HL-60 (cell line): ENCODE results near the gene PSMD4.
"Not testable (repeated sequence)": the region's sequence is repeated elsewhere in the genome, so short reads cannot be mapped to it uniquely, and the experiment has no call there.

Source experiments
- DNase-seq, 2 experiments: peaks; one replicate each; pipeline ENCODE4 v3.0.0-alpha.2; 2010 to 2020; ENCODE audit warnings: low read depth in 1 of 2, low spot score in 1 of 2
- H3K27ac ChIP-seq: fragments of 250-450 bp; sonication (Bioruptor Pico); replicated peaks from 2 replicates; pipeline ENCODE4 v1.5.1; 2020; ENCODE audit warnings: mild to moderate bottlenecking, moderate library complexity
- H3K27me3 ChIP-seq: fragments of 250-450 bp; sonication (Bioruptor Pico); 2 replicates; pipeline ENCODE4 v1.5.1; 2021; ENCODE audit warnings: mild to moderate bottlenecking, moderate library complexity; ENCODE audit not compliant: insufficient read depth, poor library complexity, severe bottlenecking
- H3K4me3 ChIP-seq: replicated peaks from 2 replicates; pipeline ENCODE4 v1.5.1; 2011; ENCODE audit warnings: mild to moderate bottlenecking, control low read depth, low read length; ENCODE audit not compliant: insufficient read depth
- CTCF ChIP-seq: IDR thresholded peaks from one replicate; pipeline ENCODE4 v1.5.1; 2011; ENCODE audit warnings: low read length, control low read depth, inconsistent platforms; ENCODE audit not compliant: insufficient read depth
- GABPA ChIP-seq: IDR thresholded peaks from 2 replicates; pipeline ENCODE4 v1.6.1; 2012; ENCODE audit warnings: low read depth
- POLR2AphosphoS5 ChIP-seq: IDR thresholded peaks from 2 replicates; pipeline ENCODE4 v1.6.1; 2012; ENCODE audit warnings: low read depth
- REST ChIP-seq: IDR thresholded peaks from 2 replicates; pipeline ENCODE4 v1.6.1; 2012; ENCODE audit warnings: low read depth; ENCODE audit not compliant: insufficient replicate concordance
- SPI1 ChIP-seq: IDR thresholded peaks from 2 replicates; pipeline ENCODE4 v1.6.1; 2012; ENCODE audit warnings: low read depth, mild to moderate bottlenecking, borderline replicate concordance

Gene PSMD4

GRCh38 chr1:151267760-151268159 lies 13.2 kb downstream of the PSMD4 start:
- Histone ChIP-seq H3K27me3 (no peaks in the 10 kb centered on the region), H3K27ac (no peak overlapping the region), H3K4me3 (no peak overlapping the region)
- DNase-seq: no peak
- TF ChIP-seq SPI1 (no peak), CTCF (no peak), GABPA (no peak), REST (no peak), POLR2AphosphoS5 (no peak)

- Histone ChIP-seq H3K27me3 (no peaks in the 10 kb centered on the region), H3K27ac (no peak overlapping the region), H3K4me3 (no peak overlapping the region)
- DNase-seq: no peak
- TF ChIP-seq POLR2AphosphoS5 (no peak), GABPA (no peak), CTCF (no peak), SPI1 (no peak), REST (no peak)
These were observed 19.5 kb downstream of the PSMD4 start for GRCh38 chr1:151273924-151274466.

GRCh38 chr1:151275341-151275740 lies 20.8 kb downstream of the PSMD4 start:
- H3K4me3 ChIP-seq, H3K27ac ChIP-seq, H3K27me3 ChIP-seq: not testable (repeated sequence)
- DNase-seq: peak in 1 of 2 experiments; percentile 77

- TF ChIP-seq CTCF (no peak), SPI1 (peak; percentile 97)
- Histone ChIP-seq H3K27me3 (no peaks in the 10 kb centered on the region), H3K27ac (peak overlapping the region; percentile 45), H3K4me3 (no peak overlapping the region)
- peak; percentile 75 to 77 for DNase-seq
These were observed 22.7 kb downstream of the PSMD4 start for GRCh38 chr1:151277249-151277648.
